GM23248 (cell line): ENCODE measurements around the gene INAFM2. TPM values are rescaled to one million over a fixed set of nuclear protein-coding genes. Genes with fewer than 3 reads are reported as not detected.

Experiments
- DNase-seq: peaks from one replicate; pipeline ENCODE4 v3.0.0-alpha.2; 2015
- H2AFZ ChIP-seq: fragments of 200-600 bp; sonication (generic); 2 replicates; pipeline ENCODE4 v1.6.1; 2016; ENCODE audit warnings: antibody characterized with exemption
- H3F3A ChIP-seq: fragments of 200-600 bp; sonication (generic); 2 replicates; pipeline ENCODE4 v1.6.1; 2016; ENCODE audit warnings: mild to moderate bottlenecking, antibody characterized with exemption, mixed run types; ENCODE audit not compliant: insufficient read depth
- H3K27ac ChIP-seq: fragments of 200-600 bp; sonication (generic); 2 replicates; pipeline ENCODE4 v1.5.1; 2016; ENCODE audit warnings: mild to moderate bottlenecking
- H3K27me3 ChIP-seq: fragments of 200-600 bp; sonication (generic); replicated peaks from 2 replicates; pipeline ENCODE4 v1.6.1; 2016; ENCODE audit warnings: mild to moderate bottlenecking; ENCODE audit not compliant: insufficient read depth
- H3K36me3 ChIP-seq: fragments of 200-600 bp; sonication (generic); 2 replicates; pipeline ENCODE4 v1.6.1; 2016; ENCODE audit warnings: low read depth, mild to moderate bottlenecking
- H3K4me1 ChIP-seq: fragments of 200-600 bp; sonication (generic); 2 replicates; pipeline ENCODE4 v1.6.1; 2016; ENCODE audit warnings: mild to moderate bottlenecking; ENCODE audit not compliant: insufficient read depth
- H3K4me2 ChIP-seq: fragments of 200-600 bp; sonication (generic); one replicate; pipeline ENCODE4 v1.6.1; 2016; ENCODE audit warnings: mild to moderate bottlenecking; ENCODE audit not compliant: unreplicated experiment
- H3K4me3 ChIP-seq: fragments of 200-600 bp; sonication (generic); 2 replicates; pipeline ENCODE4 v1.5.1; 2016; ENCODE audit warnings: mild to moderate bottlenecking
- H3K79me2 ChIP-seq: fragments of 200-600 bp; sonication (generic); 2 replicates; pipeline ENCODE4 v1.6.1; 2016; ENCODE audit warnings: mild to moderate bottlenecking; ENCODE audit not compliant: insufficient read depth
- H3K9ac ChIP-seq: fragments of 200-600 bp; sonication (generic); 2 replicates; pipeline ENCODE4 v1.6.1; 2016; ENCODE audit warnings: mild to moderate bottlenecking
- H3K9me2 ChIP-seq: fragments of 200-600 bp; sonication (generic); 2 replicates; pipeline ENCODE4 v1.6.1; 2016; ENCODE audit warnings: mixed run types, mild to moderate bottlenecking, moderate library complexity; ENCODE audit not compliant: insufficient read depth
- H3K9me3 ChIP-seq: fragments of 200-600 bp; sonication (generic); one replicate; pipeline ENCODE4 v1.6.1; 2017; ENCODE audit warnings: low read depth
- H4K20me1 ChIP-seq: fragments of 200-600 bp; sonication (generic); 2 replicates; pipeline ENCODE4 v1.6.0; 2016; ENCODE audit not compliant: insufficient read depth
- EZH2 ChIP-seq: fragments of 200-600 bp; sonication (generic); IDR thresholded peaks from 2 replicates; pipeline ENCODE4 v1.6.1; 2018; ENCODE audit warnings: antibody characterized with exemption, mild to moderate bottlenecking; ENCODE audit not compliant: insufficient read depth, poor library complexity, severe bottlenecking
- EZH2phosphoT487 ChIP-seq: fragments of 200-600 bp; sonication (generic); IDR thresholded peaks from 2 replicates; pipeline ENCODE4 v1.6.1; 2018; ENCODE audit warnings: antibody characterized with exemption, moderate library complexity, mild to moderate bottlenecking, low read depth; ENCODE audit not compliant: insufficient read depth
- WGBS, 2 experiments: methylation state at CpG; one replicate each; pipeline ENCODE4 v1.1.6; 2015 to 2017; ENCODE audit warnings: low lambda C conversion rate in 2 of 2, low coverage in 1 of 2; ENCODE audit errors: missing lambda C conversion rate in 2 of 2; 5-methylcytosine and 5-hydroxymethylcytosine counted together
- in situ Hi-C: fragments of 300-500 bp; cut with MboI; formaldehyde crosslinking; loops from 2 replicates; pipeline ENCODE4 v1.15.0; 2020
- polyA plus RNA-seq: library from polyadenylated mRNA; unstranded; fragments of >200 nt; fragmentation: Nextera tagmentation; extraction: Ambion mirVana; gene quantifications from 2 replicates; pipeline ENCODE4 v1.2.1, GENCODE V29; 2016
- total RNA-seq: library from RNA; depleted of rRNA; stranded (reverse); fragments of >200 nt; shearing (Covaris generic); gene quantifications from 2 replicates; pipeline ENCODE4 v1.2.3, GENCODE V29; 2014

Gene INAFM2
- total and polyA plus RNA-seq, 2 experiments from 2014 or later, result 4.5 to 16.6 TPM

DNA sequence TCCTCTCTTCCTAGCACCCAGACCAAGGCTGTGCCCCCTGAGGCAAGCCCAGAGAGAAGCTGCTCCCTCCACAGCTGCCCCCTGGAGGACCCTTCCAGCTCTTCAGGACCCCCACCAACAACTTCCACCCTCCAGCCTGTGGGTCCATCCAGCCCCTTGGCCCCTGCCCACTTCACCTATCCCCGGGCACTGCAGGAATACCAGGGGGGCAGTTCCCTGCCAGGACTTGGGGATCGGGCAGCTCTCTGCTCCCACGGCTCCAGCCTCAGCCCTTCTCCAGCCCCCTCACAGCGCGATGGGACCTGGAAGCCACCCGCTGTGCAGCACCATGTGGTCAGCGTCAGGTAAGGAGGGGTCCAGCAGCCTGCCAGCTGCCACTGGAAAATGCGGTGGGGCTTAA lies 40.1 kb downstream of the INAFM2 start:
- Histone ChIP-seq H3K4me3 (no peak overlapping the region), H3K27me3 (peaks cover 4% of the 10 kb centered on the region; the same call in 1 of the 2 replicates), H3K79me2 (no peaks in the 10 kb centered on the region), H3K4me2 (no peak overlapping the region), H2AFZ (no peak overlapping the region), H3K9ac (no peak overlapping the region), H3F3A (no peaks in the 10 kb centered on the region), H4K20me1 (no peaks in the 10 kb centered on the region), H3K9me2 (no peaks in the 10 kb centered on the region), H3K36me3 (no peaks in the 10 kb centered on the region), H3K27ac (no peak overlapping the region), H3K9me3 (no peaks in the 10 kb centered on the region), H3K4me1 (no peaks in the 10 kb centered on the region)
- DNase-seq, result no peak
- TF ChIP-seq EZH2, result no peak
- no peak for TF ChIP-seq EZH2phosphoT487
- in situ Hi-C loops, result no loop called here
- 55 to 56% methylated on average over 8 of the region's 8 CpGs for WGBS, 2 experiments

DNA sequence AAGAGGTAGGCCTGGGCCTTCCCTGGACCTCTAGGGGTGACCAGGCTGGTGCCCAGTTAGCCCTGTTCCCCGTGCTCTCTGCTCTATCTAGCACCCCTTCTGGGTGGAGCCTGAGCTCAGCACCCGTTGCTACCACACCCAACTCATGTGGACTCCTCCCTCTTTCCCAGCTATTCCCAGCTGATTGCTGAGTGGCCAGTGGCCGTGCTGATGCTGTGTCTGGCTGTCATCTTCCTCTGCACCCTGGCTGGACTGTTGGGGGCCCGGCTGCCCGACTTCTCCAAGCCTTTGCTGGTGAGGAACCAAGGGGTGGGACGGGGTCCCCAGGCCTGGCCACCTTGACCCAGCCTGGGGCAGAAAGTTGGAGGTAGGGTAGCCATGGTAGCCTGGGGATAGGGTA lies 40.8 kb downstream of the INAFM2 start:
- Histone ChIP-seq H4K20me1 (no peaks in the 10 kb centered on the region), H3K4me1 (no peaks in the 10 kb centered on the region), H3K9ac (no peak overlapping the region), H2AFZ (no peak overlapping the region), H3K4me3 (no peak overlapping the region), H3K27ac (no peak overlapping the region), H3K9me3 (no peaks in the 10 kb centered on the region), H3K9me2 (no peaks in the 10 kb centered on the region), H3K36me3 (no peaks in the 10 kb centered on the region), H3F3A (no peaks in the 10 kb centered on the region), H3K4me2 (no peak overlapping the region), H3K27me3 (peaks cover under 1% of the 10 kb centered on the region; the same call in 1 of the 2 replicates), H3K79me2 (no peaks in the 10 kb centered on the region)
- TF ChIP-seq EZH2 (no peak), EZH2phosphoT487 (no peak)
- DNase-seq, result no peak
- WGBS, 2 experiments, result 54% methylated on average over 6 of the region's 6 CpGs
- in situ Hi-C loops, result no loop called here

DNA sequence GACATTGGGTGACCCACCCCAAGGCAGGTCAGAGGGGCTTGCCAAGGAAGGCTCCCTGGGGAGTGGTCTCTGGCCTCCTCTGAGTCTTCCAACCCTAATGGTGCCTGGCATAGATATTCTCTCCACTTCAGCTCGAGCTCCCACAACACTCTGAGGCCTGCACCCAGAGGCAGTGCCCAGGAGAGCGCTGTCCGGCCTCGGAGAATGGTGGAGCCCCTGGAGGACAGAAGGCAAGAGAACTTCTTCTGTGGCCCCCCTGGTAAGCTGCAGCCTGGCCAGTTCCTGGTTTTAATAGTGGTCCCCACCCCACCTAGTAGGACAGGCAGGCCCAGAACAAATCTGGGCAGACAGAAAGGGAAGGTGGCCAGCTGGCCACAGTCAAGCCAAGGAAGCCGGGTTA lies 41.5 kb downstream of the INAFM2 start:
- no peak for DNase-seq
- no peak overlapping the region for H3K4me3 ChIP-seq
- WGBS, 2 experiments, result 71 to 74% methylated on average over 5 of the region's 5 CpGs
- H3K4me2 ChIP-seq, result no peak overlapping the region
- H3K36me3 ChIP-seq, result no peaks in the 10 kb centered on the region
- no peak overlapping the region for H3K9ac ChIP-seq
- no peaks in the 10 kb centered on the region for H4K20me1 ChIP-seq
- H3K79me2 ChIP-seq, result no peaks in the 10 kb centered on the region
- H3F3A ChIP-seq, result no peaks in the 10 kb centered on the region
- H3K9me2 ChIP-seq, result no peaks in the 10 kb centered on the region
- in situ Hi-C loops, result no loop called here
- TF ChIP-seq EZH2, result no peak
- TF ChIP-seq EZH2phosphoT487, result no peak
- H3K9me3 ChIP-seq, result no peaks in the 10 kb centered on the region
- no peaks in the 10 kb centered on the region for H3K4me1 ChIP-seq
- H2AFZ ChIP-seq, result no peak overlapping the region
- H3K27ac ChIP-seq, result no peak overlapping the region
- no peaks in the 10 kb centered on the region; the same call in 1 of the 2 replicates for H3K27me3 ChIP-seq

DNA sequence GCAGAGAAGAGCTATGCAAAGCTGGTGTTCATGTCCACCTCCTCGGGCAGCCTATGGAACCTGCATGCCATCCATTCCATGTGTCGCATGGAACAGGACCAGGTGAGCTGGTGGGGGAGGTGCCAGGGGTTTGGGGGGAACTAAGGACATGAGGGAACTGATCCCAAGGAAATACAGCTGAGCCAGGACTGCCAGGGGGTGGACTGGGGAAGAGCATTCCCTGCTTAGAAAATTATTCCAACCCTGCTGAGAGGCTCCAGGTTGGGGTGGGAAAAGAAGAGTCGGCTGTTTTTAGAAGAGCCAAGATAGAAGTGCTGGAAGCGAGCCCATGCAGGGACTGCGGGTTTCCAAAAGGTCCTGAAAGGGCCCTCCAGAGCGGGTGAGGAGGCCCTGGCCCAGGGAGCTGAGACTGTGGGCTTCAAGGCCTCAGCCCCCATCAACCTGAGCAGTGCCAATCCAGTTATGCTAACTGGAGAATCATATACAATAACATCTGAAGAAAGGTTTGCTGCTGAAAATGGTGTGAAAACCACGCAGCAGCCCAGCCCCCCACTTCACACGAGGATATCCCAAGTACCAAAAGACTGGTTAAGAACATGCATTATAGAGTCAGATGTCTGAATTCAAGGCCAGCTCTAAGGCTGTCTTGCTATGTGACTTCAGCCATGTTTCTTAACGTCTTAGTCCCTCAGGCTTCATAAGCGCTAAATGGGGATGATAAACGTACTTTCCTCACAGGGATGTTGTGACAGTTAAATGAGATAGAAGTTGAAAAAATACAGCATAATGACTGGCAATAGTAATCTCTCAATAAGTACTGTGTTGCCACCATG lies 42.3 kb downstream of the INAFM2 start:
- no peaks in the 10 kb centered on the region for H3F3A ChIP-seq

More for the DNA sequence above, 42.3 kb downstream of the INAFM2 start:
- no peaks in the 10 kb centered on the region for H3K9me3 ChIP-seq
- in situ Hi-C loops, result no loop called here
- H4K20me1 ChIP-seq, result no peaks in the 10 kb centered on the region
- no peaks in the 10 kb centered on the region for H3K79me2 ChIP-seq
- no peak for DNase-seq
- H3K27ac ChIP-seq, result no peak overlapping the region
- no peak overlapping the region for H2AFZ ChIP-seq
- WGBS, 2 experiments, result 64% methylated on average over 11 of the region's 11 CpGs
- no peak overlapping the region for H3K9ac ChIP-seq
- no peaks in the 10 kb centered on the region for H3K4me1 ChIP-seq
- H3K36me3 ChIP-seq, result no peaks in the 10 kb centered on the region
- H3K9me2 ChIP-seq, result no peaks in the 10 kb centered on the region
- H3K27me3 ChIP-seq, result no peaks in the 10 kb centered on the region; the same call in 1 of the 2 replicates
- TF ChIP-seq EZH2phosphoT487 (no peak), EZH2 (no peak)
- no peak overlapping the region for H3K4me2 ChIP-seq
- no peak overlapping the region for H3K4me3 ChIP-seq
